SK-N-SH (cell line): Measurements from ENCODE around the gene WASF2. TPM values are rescaled to one million over a fixed set of nuclear protein-coding genes. Genes with fewer than 3 reads are reported as not detected.

Source experiments
- CTCF ChIA-PET: fragments of 300-600, 350-600 bp; formaldehyde crosslinking; extraction: SDS; loops from one replicate; lab custom pipeline; 2021; lab: Yijun Ruan, JAX
- POLR2A ChIA-PET: fragments of 350-600 bp; sonication (Branson Sonifier 250); formaldehyde crosslinking; extraction: SDS; loops from one replicate; lab custom pipeline; 2020; ENCODE audit warnings: antibody characterized with exemption, inconsistent platforms; lab: Yijun Ruan, JAX
- DNase-seq: peaks from one replicate; pipeline ENCODE4 v3.0.0; 2012
- H2AFZ ChIP-seq: fragments of 200-600 bp; sonication (generic); 2 replicates; pipeline ENCODE4 v1.8.1; 2016; ENCODE audit warnings: antibody characterized with exemption, mild to moderate bottlenecking, low read depth
- H3F3A ChIP-seq: fragments of 200-600 bp; sonication (generic); replicated peaks from 2 replicates; pipeline ENCODE3; 2016; ENCODE audit warnings: antibody characterized with exemption, mild to moderate bottlenecking; ENCODE audit not compliant: insufficient read depth
- H3K27ac ChIP-seq, 2 experiments: fragments of 200-500 bp in 1 of 2; fragments of 200-600 bp in 1 of 2; sonication (Bioruptor generic) in 1 of 2; sonication (generic), shearing (Covaris generic) in 1 of 2; 2 replicates each; pipeline versions ENCODE4 v1.5.1 to v1.6.1; 2014 to 2016; ENCODE audit warnings: low read depth in 2 of 2, inconsistent platforms in 1 of 2, low read length in 1 of 2, mild to moderate bottlenecking in 1 of 2, mixed read lengths in 1 of 2
- H3K27me3 ChIP-seq: fragments of 200-600 bp; sonication (generic), shearing (Covaris generic); 2 replicates; pipeline ENCODE4 v1.6.1; 2016; ENCODE audit warnings: mixed run types; ENCODE audit not compliant: insufficient read depth
- H3K36me3 ChIP-seq, 2 experiments: fragments of 200-500 bp in 1 of 2; fragments of 200-600 bp in 1 of 2; sonication (Bioruptor generic) in 1 of 2; sonication (generic) in 1 of 2; replicated peaks in 1 of 2; 2 replicates each; pipeline versions ENCODE3 to v1.5.1; 2014 to 2016; ENCODE audit warnings: low read length in 1 of 2, mild to moderate bottlenecking in 1 of 2; ENCODE audit not compliant: insufficient read depth in 2 of 2, control insufficient read depth in 1 of 2
- H3K4me1 ChIP-seq, 2 experiments: fragments of 200-500 bp in 1 of 2; fragments of 200-600 bp in 1 of 2; sonication (Bioruptor generic) in 1 of 2; sonication (generic), shearing (Covaris generic) in 1 of 2; 2 replicates each; pipeline versions ENCODE4 v1.5.1 to v1.6.1; 2014 to 2016; ENCODE audit warnings: low read depth in 1 of 2, low read length in 1 of 2, mixed run types in 1 of 2; ENCODE audit not compliant: insufficient read depth in 2 of 2, control insufficient read depth in 1 of 2
- H3K4me2 ChIP-seq: fragments of 200-600 bp; sonication (generic), shearing (Covaris generic); 2 replicates; pipeline ENCODE4 v1.6.1; 2017; ENCODE audit warnings: mixed run types
- H3K4me3 ChIP-seq, 2 experiments: fragments of 200-500 bp in 1 of 2; fragments of 200-600 bp in 1 of 2; sonication (Bioruptor generic) in 1 of 2; sonication (generic), shearing (Covaris generic) in 1 of 2; 2 replicates each; pipeline versions ENCODE4 v1.5.1 to v1.8.1; 2014 to 2016; ENCODE audit warnings: low read depth in 2 of 2, inconsistent platforms in 1 of 2, low read length in 1 of 2, mild to moderate bottlenecking in 1 of 2, mixed read lengths in 1 of 2, moderate library complexity in 1 of 2
- H3K79me2 ChIP-seq: fragments of 200-600 bp; sonication (generic); 2 replicates; pipeline ENCODE4 v1.8.1; 2017; ENCODE audit warnings: mild to moderate bottlenecking; ENCODE audit not compliant: insufficient read depth
- H3K9ac ChIP-seq: fragments of 200-600 bp; sonication (generic); 2 replicates; pipeline ENCODE4 v1.6.1; 2017; ENCODE audit warnings: mixed run types
- H3K9me2 ChIP-seq: fragments of 200-600 bp; sonication (generic); 2 replicates; pipeline ENCODE4 v1.6.1; 2017; ENCODE audit warnings: mixed run types
- H3K9me3 ChIP-seq: fragments of 200-600 bp; sonication (generic); 2 replicates; pipeline ENCODE4 v1.6.1; 2017; ENCODE audit warnings: mixed run types, mild to moderate bottlenecking, moderate library complexity
- H4K20me1 ChIP-seq: fragments of 200-600 bp; sonication (generic); 2 replicates; pipeline ENCODE4 v1.6.1; 2017; ENCODE audit warnings: mild to moderate bottlenecking, mixed run types; ENCODE audit not compliant: insufficient read depth
- CHD2 ChIP-seq: fragments of 150-350 bp; IDR thresholded peaks from 2 replicates; pipeline ENCODE4 v1.6.1; 2018; ENCODE audit warnings: low read length; ENCODE audit not compliant: partially characterized antibody
- EZH2phosphoT487 ChIP-seq: fragments of 200-600 bp; sonication (generic); IDR thresholded peaks from 2 replicates; pipeline ENCODE4 v1.6.1; 2017; ENCODE audit warnings: low read depth, mixed run types, mild to moderate bottlenecking, antibody characterized with exemption, moderate library complexity, borderline replicate concordance
- FOSL2 ChIP-seq: IDR thresholded peaks from 2 replicates; pipeline ENCODE4 v1.4.0; 2012; ENCODE audit warnings: low read depth, mild to moderate bottlenecking, moderate library complexity, borderline replicate concordance
- FOXM1 ChIP-seq: IDR thresholded peaks from 2 replicates; pipeline ENCODE4 v1.4.0; 2012; ENCODE audit warnings: low read depth, mild to moderate bottlenecking
- RXRA ChIP-seq: IDR thresholded peaks from 2 replicates; pipeline ENCODE4 v1.4.0; 2012; ENCODE audit warnings: low read depth, mild to moderate bottlenecking, borderline replicate concordance
- TEAD4 ChIP-seq: IDR thresholded peaks from 2 replicates; pipeline ENCODE4 v1.4.0; 2012; ENCODE audit warnings: mild to moderate bottlenecking, borderline replicate concordance; ENCODE audit not compliant: insufficient read depth
- YY1 ChIP-seq: IDR thresholded peaks from 2 replicates; pipeline ENCODE4 v1.4.0; 2012; ENCODE audit warnings: low read depth, mild to moderate bottlenecking
- WGBS: methylation state at CpG from one replicate; pipeline ENCODE4 v1.1.6; 2017; ENCODE audit warnings: low lambda C conversion rate; 5-methylcytosine and 5-hydroxymethylcytosine counted together
- polyA plus RNA-seq, 3 experiments: library from polyadenylated mRNA; depleted of rRNA; stranded (reverse); fragments of >200 nt; gene quantifications; 2 replicates each; pipeline ENCODE4 v1.2.3, GENCODE V29; 2012
- TF ChIP-seq, protein P1 (sequence below): IDR thresholded peaks from 2 replicates; pipeline ENCODE4 v1.6.1; 2012; ENCODE audit warnings: mild to moderate bottlenecking, low read depth, low read length, moderate library complexity
- TF ChIP-seq, protein P2 (sequence below): IDR thresholded peaks from 2 replicates; pipeline ENCODE4; 2012

WASF2 gene
- polyA plus RNA-seq, 1 of the 3 experiments (the other 2 are of a cell fraction), result 27.1 TPM

DNA sequence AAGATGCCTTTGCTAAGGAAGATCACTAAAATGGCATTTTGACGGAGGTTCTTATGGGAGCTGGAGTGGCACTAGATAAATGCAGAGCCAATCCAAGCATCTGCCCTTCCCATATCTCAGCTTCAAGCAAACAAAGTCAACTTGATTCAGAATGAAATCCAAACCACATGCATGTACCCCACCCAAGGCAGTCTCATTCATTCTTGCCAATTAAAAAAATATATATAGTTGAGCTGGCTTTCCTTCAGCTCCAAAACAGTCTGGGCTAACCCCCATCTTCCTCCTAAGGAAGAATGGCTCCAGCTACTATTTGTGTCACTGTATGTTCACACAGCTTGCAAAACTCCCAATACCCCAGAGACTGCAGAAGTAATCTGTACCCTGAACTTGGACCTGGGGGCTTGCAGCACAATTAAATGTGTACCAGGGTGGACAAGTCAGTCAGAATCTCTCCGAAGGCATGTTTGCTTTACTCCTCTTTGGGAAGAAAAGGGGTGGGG, 62.1 kb downstream of the WASF2 start (continued):
- TF ChIP-seq, protein P1, sequence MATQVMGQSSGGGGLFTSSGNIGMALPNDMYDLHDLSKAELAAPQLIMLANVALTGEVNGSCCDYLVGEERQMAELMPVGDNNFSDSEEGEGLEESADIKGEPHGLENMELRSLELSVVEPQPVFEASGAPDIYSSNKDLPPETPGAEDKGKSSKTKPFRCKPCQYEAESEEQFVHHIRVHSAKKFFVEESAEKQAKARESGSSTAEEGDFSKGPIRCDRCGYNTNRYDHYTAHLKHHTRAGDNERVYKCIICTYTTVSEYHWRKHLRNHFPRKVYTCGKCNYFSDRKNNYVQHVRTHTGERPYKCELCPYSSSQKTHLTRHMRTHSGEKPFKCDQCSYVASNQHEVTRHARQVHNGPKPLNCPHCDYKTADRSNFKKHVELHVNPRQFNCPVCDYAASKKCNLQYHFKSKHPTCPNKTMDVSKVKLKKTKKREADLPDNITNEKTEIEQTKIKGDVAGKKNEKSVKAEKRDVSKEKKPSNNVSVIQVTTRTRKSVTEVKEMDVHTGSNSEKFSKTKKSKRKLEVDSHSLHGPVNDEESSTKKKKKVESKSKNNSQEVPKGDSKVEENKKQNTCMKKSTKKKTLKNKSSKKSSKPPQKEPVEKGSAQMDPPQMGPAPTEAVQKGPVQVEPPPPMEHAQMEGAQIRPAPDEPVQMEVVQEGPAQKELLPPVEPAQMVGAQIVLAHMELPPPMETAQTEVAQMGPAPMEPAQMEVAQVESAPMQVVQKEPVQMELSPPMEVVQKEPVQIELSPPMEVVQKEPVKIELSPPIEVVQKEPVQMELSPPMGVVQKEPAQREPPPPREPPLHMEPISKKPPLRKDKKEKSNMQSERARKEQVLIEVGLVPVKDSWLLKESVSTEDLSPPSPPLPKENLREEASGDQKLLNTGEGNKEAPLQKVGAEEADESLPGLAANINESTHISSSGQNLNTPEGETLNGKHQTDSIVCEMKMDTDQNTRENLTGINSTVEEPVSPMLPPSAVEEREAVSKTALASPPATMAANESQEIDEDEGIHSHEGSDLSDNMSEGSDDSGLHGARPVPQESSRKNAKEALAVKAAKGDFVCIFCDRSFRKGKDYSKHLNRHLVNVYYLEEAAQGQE, result no peak
- TF ChIP-seq FOXM1 (no peak), YY1 (no peak), TEAD4 (no peak), RXRA (no peak), EZH2phosphoT487 (no peak), CHD2 (no peak)

DNA sequence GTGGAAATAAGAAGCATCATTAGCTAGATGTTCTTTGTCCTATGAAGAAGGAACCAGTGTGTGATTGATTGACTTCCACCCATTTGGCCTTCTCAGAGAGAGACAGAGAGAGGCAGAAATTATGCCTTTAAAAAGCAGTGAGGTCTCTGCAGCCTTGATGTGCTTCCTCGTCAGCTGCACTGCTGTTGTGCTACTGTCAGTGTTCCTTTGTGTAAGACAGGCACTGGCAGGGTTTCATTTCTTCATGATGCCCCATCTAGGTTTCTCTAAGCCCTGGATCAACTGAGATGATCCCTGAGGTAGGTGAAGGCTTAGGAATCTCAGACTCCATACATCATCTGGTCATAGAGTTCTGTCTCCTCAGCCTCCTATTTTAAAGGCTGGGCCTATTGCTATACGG, 62.6 kb downstream of the WASF2 start:
- POLR2A ChIA-PET, result no interaction called here

DNA sequence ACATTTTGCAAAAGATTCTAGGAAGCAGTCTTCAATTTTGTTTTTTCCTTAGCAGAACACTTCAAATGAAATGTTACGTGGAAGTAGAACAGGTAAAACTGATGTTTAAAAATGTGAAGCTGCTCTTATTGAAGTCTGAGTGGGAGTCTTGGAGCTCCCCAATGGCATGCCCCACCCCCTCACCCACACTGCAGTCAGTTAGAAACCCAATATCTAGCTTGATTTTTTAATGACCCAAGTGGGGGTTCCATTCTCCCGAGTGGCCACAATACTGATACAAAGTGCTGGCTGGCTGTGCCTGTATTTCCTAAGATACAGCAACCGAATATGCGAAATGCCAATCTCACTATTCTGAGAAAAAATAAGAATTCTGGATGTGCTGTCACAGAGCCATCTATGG, 66.3 kb downstream of the WASF2 start:
- H3K36me3 ChIP-seq, result peaks cover 11 to 25% of the 10 kb centered on the region in 2 experiments
- 96% methylated on average over 4 of the region's 4 CpGs for WGBS
- no peak overlapping the region for H3K9ac ChIP-seq
- no peaks in the 10 kb centered on the region for H3K9me2 ChIP-seq
- DNase-seq, result no peak
- H3F3A ChIP-seq, result peaks cover 10% of the 10 kb centered on the region
- H3K27ac ChIP-seq, result no peak overlapping the region
- H3K4me3 ChIP-seq, result no peak overlapping the region
- H2AFZ ChIP-seq, result no peak overlapping the region
- H3K9me3 ChIP-seq, result no peaks in the 10 kb centered on the region
- H3K79me2 ChIP-seq, result peaks cover 71% of the 10 kb centered on the region
- POLR2A ChIA-PET, result no interaction called here
- CTCF ChIA-PET, result interaction anchor here (0.7 to 16.9 kb wide), 5 partner anchors 32 to 239 kb away, joined by 3 to 111 read pairs (median 6); partner anchors contain the start of gene AHDC1
- peaks cover 6% of the 10 kb centered on the region for H4K20me1 ChIP-seq
- no peak overlapping the region for H3K4me2 ChIP-seq
- no peaks in the 10 kb centered on the region for H3K27me3 ChIP-seq
- no peak for TF ChIP-seq FOXM1
- TF ChIP-seq, protein P2, sequence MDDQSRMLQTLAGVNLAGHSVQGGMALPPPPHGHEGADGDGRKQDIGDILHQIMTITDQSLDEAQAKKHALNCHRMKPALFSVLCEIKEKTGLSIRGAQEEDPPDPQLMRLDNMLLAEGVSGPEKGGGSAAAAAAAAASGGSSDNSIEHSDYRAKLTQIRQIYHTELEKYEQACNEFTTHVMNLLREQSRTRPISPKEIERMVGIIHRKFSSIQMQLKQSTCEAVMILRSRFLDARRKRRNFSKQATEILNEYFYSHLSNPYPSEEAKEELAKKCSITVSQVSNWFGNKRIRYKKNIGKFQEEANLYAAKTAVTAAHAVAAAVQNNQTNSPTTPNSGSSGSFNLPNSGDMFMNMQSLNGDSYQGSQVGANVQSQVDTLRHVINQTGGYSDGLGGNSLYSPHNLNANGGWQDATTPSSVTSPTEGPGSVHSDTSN, result no peak
- peaks cover 6 to 9% of the 10 kb centered on the region in 2 experiments; a peak in 3 of 4 replicates for H3K4me1 ChIP-seq

More for the DNA sequence above, 62.6 kb downstream of the WASF2 start:
- Histone ChIP-seq H3K4me1 (peaks cover 0 to 15% of the 10 kb centered on the region in 2 experiments; a peak in 3 of 4 replicates), H3F3A (peaks cover 3% of the 10 kb centered on the region), H2AFZ (no peak overlapping the region), H3K9me2 (no peaks in the 10 kb centered on the region), H3K4me2 (no peak overlapping the region), H3K36me3 (peaks cover 11 to 21% of the 10 kb centered on the region in 2 experiments), H3K27ac (no peak overlapping the region), H4K20me1 (peaks cover 26% of the 10 kb centered on the region), H3K27me3 (no peaks in the 10 kb centered on the region), H3K9ac (no peak overlapping the region), H3K4me3 (no peak overlapping the region), H3K9me3 (no peaks in the 10 kb centered on the region), H3K79me2 (peaks cover 74% of the 10 kb centered on the region)
- no peak for TF ChIP-seq FOSL2
- 94% methylated on average over 2 of the region's 2 CpGs for WGBS
- CTCF ChIA-PET, result interaction anchor here (1.1 to 3.3 kb wide), 8 partner anchors 10 to 180 kb away, joined by 3 to 19 read pairs (median 3); no protein-coding TSS in a partner anchor
- DNase-seq, result no peak
